ENCODE measurements around the gene CABP1. TPM values are rescaled to one million over a fixed set of nuclear protein-coding genes. Genes with fewer than 3 reads are reported as not detected.
"Not testable (repeated sequence)": the region's sequence is repeated elsewhere in the genome, so short reads cannot be mapped to it uniquely, and the experiment has no call there.

Gene CABP1
- total and polyA plus RNA-seq, 2 of the 13 experiments (the other 11 are each of a cell fraction or from before 2014, with no cell fraction given), result not detected

DNA sequence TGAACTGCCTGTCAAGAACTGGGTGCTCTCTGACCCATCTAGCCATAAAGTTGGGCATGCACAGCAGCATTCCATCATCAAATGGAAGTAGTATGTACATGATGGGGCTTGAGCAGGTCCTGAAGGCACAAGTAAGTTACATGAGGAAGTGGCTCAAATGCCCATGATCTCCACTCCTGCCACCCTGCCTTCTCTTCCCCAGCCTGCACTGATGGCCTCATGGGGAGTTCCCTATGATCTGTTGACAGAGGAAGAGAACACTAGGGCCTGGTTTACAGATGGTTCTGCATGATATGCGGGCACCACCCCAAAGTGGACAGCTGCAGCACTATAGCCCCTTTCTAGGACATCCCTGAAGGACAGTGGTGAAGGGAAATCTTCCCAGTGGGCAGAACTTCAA is 28.9 kb upstream of the CABP1 start:
- BruUV-seq (replicated peaks); H3K4me3 ChIP-seq (replicated peaks in 1 of 3; ENCODE audit: insufficient read depth in 1 of 3, low read depth in 2 of 3, low read length in 3 of 3); H3K9ac ChIP-seq (ENCODE audit: insufficient read depth, low read depth, low read length); H3K4me2 ChIP-seq (ENCODE audit: low read depth, low read length); H2AFZ ChIP-seq (ENCODE audit: low read length); H3K27ac ChIP-seq (ENCODE audit: extremely low read length, insufficient read depth, low read length); H3K9me3 ChIP-seq (ENCODE audit: low read length); FAIRE-seq; H3K4me1 ChIP-seq (ENCODE audit: insufficient read depth, low read length); CTCF ChIA-PET (ENCODE audit: low intra/inter-chr PET ratio, low total read pairs); ATAC-seq; H3K36me3 ChIP-seq (replicated peaks in 1 of 2; ENCODE audit: control insufficient read depth in 1 of 2, insufficient read depth in 2 of 2, low read length in 2 of 2); in situ Hi-C loops (cut with HindIII; ENCODE audit: extremely low pct_ligation_motif_present, low pct_unique_long_range_greater_than_20kb); intact Hi-C loops (cut with micrococcal nuclease; ENCODE audit: unreplicated experiment); POLR2A ChIA-PET; DNase-seq (ENCODE audit: low spot score); H4K20me1 ChIP-seq (ENCODE audit: insufficient read depth, low read length); H3K79me2 ChIP-seq (ENCODE audit: insufficient read depth, low read length): not testable (repeated sequence)
- WGBS (ENCODE audit: low lambda C conversion rate), result 0% methylated on average over 1 of the region's 1 CpG
- H3K27me3 ChIP-seq (ENCODE audit: control insufficient read depth in 1 of 2, insufficient read depth in 2 of 2, low read length in 2 of 2), result peaks cover 0 to 11% of the 10 kb centered on the region in 2 experiments; a peak in 1 of 5 replicates

DNA sequence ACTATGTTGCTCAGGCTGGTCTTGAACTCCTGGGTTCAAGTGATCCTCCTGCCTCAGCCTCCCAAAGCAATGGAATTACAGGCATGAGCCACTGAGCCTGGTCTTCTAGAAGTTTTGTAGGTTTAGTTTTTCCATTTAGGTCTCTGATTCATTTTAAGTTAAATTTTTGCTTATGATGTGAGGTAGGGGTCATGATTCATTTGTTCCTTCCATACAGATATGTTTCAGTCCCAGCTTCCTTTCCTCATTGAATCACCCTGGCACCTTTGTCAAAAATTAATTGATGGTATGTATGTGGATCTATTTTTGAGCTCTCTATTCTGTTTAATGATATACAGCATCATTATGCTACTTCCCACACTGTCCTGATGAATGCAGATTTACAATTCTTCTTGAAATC is 25.6 kb upstream of the CABP1 start:
- H3K79me2 ChIP-seq (ENCODE audit: insufficient read depth, low read length), result no peaks in the 10 kb centered on the region
- no TSS peak for BruUV-seq (replicated peaks)
- H3K9me3 ChIP-seq (ENCODE audit: low read length), result no peaks in the 10 kb centered on the region
- H3K4me3 ChIP-seq (replicated peaks in 1 of 3; ENCODE audit: insufficient read depth in 1 of 3, low read depth in 2 of 3, low read length in 3 of 3), result no peak overlapping the region
- FAIRE-seq, result no peak
- no peak overlapping the region for H3K9ac ChIP-seq (ENCODE audit: insufficient read depth, low read depth, low read length)
- ATAC-seq, result no peak
- no peaks in the 10 kb centered on the region for H4K20me1 ChIP-seq (ENCODE audit: insufficient read depth, low read length)
- H3K27ac ChIP-seq (ENCODE audit: extremely low read length, insufficient read depth, low read length), result no peak overlapping the region
- H3K4me2 ChIP-seq (ENCODE audit: low read depth, low read length), result no peak overlapping the region
- H3K36me3 ChIP-seq (replicated peaks in 1 of 2; ENCODE audit: control insufficient read depth in 1 of 2, insufficient read depth in 2 of 2, low read length in 2 of 2), result no peaks in the 10 kb centered on the region
- peaks cover 4 to 18% of the 10 kb centered on the region in 2 experiments; a peak in 3 of 5 replicates for H3K27me3 ChIP-seq (ENCODE audit: control insufficient read depth in 1 of 2, insufficient read depth in 2 of 2, low read length in 2 of 2)
- H3K4me1 ChIP-seq (ENCODE audit: insufficient read depth, low read length), result no peaks in the 10 kb centered on the region
- DNase-seq (ENCODE audit: low spot score), result no peak
- POLR2A ChIA-PET, result no interaction called here
- TF ChIP-seq, protein P1, sequence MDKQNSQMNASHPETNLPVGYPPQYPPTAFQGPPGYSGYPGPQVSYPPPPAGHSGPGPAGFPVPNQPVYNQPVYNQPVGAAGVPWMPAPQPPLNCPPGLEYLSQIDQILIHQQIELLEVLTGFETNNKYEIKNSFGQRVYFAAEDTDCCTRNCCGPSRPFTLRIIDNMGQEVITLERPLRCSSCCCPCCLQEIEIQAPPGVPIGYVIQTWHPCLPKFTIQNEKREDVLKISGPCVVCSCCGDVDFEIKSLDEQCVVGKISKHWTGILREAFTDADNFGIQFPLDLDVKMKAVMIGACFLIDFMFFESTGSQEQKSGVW (CRISPR knock-in tag; IDR thresholded peaks at IDR 0.05; ENCODE audit: borderline replicate concordance), result no peak
- no peak for TF ChIP-seq NFYC (CRISPR knock-in tag; IDR thresholded peaks at IDR 0.05)
- in situ Hi-C loops (cut with HindIII; ENCODE audit: extremely low pct_ligation_motif_present, low pct_unique_long_range_greater_than_20kb), result no loop called here
- no peak overlapping the region for H2AFZ ChIP-seq (ENCODE audit: low read length)
- CTCF ChIA-PET (ENCODE audit: low intra/inter-chr PET ratio, low total read pairs), result no interaction called here
- intact Hi-C loops (cut with micrococcal nuclease; ENCODE audit: unreplicated experiment), result no loop called here

DNA sequence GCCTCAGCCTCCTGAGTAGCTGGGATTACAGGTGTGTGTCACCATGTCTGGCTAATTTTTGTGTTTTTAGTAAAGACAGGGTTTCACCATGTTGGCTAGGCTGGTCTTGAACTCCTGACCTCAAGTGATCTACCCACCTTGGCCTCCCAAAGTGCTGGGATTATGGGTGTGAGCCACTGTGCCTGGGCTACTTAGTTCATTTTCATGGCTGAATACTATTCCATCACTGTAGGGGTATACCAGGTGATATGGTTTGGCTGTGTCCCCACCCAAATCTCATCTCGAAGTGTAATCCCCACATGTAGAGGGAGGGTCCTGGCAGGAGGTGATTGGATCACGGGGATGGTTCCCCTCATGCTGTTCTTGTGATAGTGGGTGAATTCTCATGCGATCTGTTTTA is 23.2 kb upstream of the CABP1 start:
- H3K4me2 ChIP-seq (ENCODE audit: low read depth, low read length); FAIRE-seq; intact Hi-C loops (cut with micrococcal nuclease; ENCODE audit: unreplicated experiment); H3K4me1 ChIP-seq (ENCODE audit: insufficient read depth, low read length); in situ Hi-C loops (cut with HindIII; ENCODE audit: extremely low pct_ligation_motif_present, low pct_unique_long_range_greater_than_20kb); H2AFZ ChIP-seq (ENCODE audit: low read length); DNase-seq (ENCODE audit: low spot score); H3K27ac ChIP-seq (ENCODE audit: extremely low read length, insufficient read depth, low read length); H3K4me3 ChIP-seq (replicated peaks in 1 of 3; ENCODE audit: insufficient read depth in 1 of 3, low read depth in 2 of 3, low read length in 3 of 3); POLR2A ChIA-PET; H3K9ac ChIP-seq (ENCODE audit: insufficient read depth, low read depth, low read length); H3K79me2 ChIP-seq (ENCODE audit: insufficient read depth, low read length); CTCF ChIA-PET (ENCODE audit: low intra/inter-chr PET ratio, low total read pairs); H3K9me3 ChIP-seq (ENCODE audit: low read length); BruUV-seq (replicated peaks); H4K20me1 ChIP-seq (ENCODE audit: insufficient read depth, low read length); ATAC-seq; H3K36me3 ChIP-seq (replicated peaks in 1 of 2; ENCODE audit: control insufficient read depth in 1 of 2, insufficient read depth in 2 of 2, low read length in 2 of 2): not testable (repeated sequence)
- 30% methylated on average over 3 of the region's 3 CpGs for WGBS (ENCODE audit: low lambda C conversion rate)
- peaks cover 4 to 26% of the 10 kb centered on the region in 2 experiments; a peak in 3 of 5 replicates for H3K27me3 ChIP-seq (ENCODE audit: control insufficient read depth in 1 of 2, insufficient read depth in 2 of 2, low read length in 2 of 2)

DNA sequence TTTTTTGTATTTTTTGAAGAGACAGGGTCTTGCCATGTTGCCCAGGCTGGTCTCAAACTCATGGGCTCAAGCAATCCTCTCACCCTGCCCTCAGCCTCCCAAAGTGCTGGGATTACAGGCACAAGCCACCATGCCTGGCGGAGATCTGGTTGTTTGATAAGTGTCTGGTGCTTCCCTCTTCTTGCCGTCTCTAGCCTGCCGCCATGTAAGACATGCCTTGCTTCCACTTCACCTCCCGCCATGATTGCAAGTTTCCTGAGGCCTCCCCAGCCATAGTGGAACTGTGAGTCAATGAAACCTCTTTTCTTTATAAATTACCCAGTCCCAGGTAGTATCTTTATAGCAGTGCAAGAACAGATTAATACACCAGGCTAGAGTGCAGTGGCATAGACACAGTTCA is 22.7 kb upstream of the CABP1 start:
- H3K27ac ChIP-seq (ENCODE audit: extremely low read length, insufficient read depth, low read length); ATAC-seq; H3K4me3 ChIP-seq (replicated peaks in 1 of 3; ENCODE audit: insufficient read depth in 1 of 3, low read depth in 2 of 3, low read length in 3 of 3); H4K20me1 ChIP-seq (ENCODE audit: insufficient read depth, low read length); H3K9ac ChIP-seq (ENCODE audit: insufficient read depth, low read depth, low read length); H3K9me3 ChIP-seq (ENCODE audit: low read length); intact Hi-C loops (cut with micrococcal nuclease; ENCODE audit: unreplicated experiment); H3K36me3 ChIP-seq (replicated peaks in 1 of 2; ENCODE audit: control insufficient read depth in 1 of 2, insufficient read depth in 2 of 2, low read length in 2 of 2); CTCF ChIA-PET (ENCODE audit: low intra/inter-chr PET ratio, low total read pairs); FAIRE-seq; POLR2A ChIA-PET; H3K4me1 ChIP-seq (ENCODE audit: insufficient read depth, low read length); H3K4me2 ChIP-seq (ENCODE audit: low read depth, low read length); in situ Hi-C loops (cut with HindIII; ENCODE audit: extremely low pct_ligation_motif_present, low pct_unique_long_range_greater_than_20kb); DNase-seq (ENCODE audit: low spot score); H3K79me2 ChIP-seq (ENCODE audit: insufficient read depth, low read length); H2AFZ ChIP-seq (ENCODE audit: low read length); BruUV-seq (replicated peaks): not testable (repeated sequence)
- peaks cover 4 to 30% of the 10 kb centered on the region in 2 experiments; a peak in 3 of 5 replicates for H3K27me3 ChIP-seq (ENCODE audit: control insufficient read depth in 1 of 2, insufficient read depth in 2 of 2, low read length in 2 of 2)
- WGBS (ENCODE audit: low lambda C conversion rate), result 66% methylated on average over 4 of the region's 4 CpGs
